Fibroblast of skin of left quadriceps (primary cell): ENCODE results near the gene TSR3.
"Not testable (repeated sequence)": the region's sequence is repeated elsewhere in the genome, so short reads cannot be mapped to it uniquely, and the experiment has no call there.

Experiments used
- DNase-seq, 2 experiments: peaks; one replicate each; pipeline ENCODE4 v3.0.0-alpha.2; 2013; ENCODE audit warnings: low read depth in 2 of 2

The TSR3 gene

DNA sequence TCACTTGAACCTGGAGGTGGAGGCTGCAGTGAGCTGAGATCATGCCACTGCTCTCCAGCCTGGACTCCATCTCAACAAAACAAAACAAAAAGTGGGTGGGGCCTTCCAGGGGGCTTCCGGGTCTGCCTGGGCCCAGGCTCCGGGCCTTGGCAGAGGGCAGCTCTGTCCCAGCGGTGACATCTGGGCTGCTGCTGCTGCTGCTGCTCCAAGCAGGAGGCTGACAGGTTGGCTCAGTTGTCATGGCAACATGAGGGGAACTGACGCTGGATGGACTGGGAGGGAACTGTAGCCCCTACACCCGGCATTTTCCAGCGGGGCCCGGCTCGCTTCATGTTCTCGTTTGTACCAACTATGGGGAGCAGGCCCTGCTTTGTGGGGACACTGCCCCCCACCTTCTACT is 14.2 kb downstream of the TSR3 start:
- no peak for DNase-seq

DNA sequence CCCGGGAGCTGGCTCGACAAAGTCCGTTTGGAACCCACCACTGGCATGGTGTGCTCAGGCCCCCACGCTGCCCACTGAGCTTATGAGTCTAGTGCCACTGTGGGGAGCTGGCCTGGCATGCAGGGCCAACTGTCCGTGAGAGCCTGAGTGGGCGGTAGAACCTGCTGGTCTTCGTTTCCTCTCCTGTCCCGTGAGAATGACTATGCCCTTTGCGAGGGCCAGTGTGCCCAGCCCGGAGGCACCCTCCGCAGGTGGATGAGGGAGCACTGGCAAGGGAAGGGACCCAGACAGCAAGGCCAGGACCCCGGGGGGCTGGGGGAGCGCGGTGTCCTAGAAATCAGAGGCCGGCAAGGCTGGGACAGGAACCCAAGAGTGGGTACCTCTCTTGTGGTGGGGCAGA is 15.1 kb downstream of the TSR3 start:
- no peak for DNase-seq

DNA sequence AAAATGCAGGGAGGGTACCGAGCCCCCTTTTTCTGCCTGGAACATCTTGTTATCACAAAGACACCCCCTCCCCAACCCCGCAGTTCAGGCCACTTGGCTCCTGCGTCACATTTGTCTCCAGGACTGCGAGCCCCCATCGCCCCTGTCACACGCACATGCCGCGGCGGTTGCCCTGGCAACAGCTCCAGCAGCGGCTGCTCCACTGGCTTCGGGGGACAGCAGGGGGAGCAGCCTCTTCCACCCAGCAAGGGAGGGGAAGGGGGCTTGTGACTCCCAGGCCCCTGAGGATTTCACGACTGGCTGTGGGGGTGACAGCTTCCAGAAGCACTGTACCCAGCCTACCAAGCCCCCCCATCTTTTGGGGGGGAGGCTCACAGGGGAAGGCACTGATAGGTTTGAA is 15.7 kb downstream of the TSR3 start:
- DNase-seq, result no peak

DNA sequence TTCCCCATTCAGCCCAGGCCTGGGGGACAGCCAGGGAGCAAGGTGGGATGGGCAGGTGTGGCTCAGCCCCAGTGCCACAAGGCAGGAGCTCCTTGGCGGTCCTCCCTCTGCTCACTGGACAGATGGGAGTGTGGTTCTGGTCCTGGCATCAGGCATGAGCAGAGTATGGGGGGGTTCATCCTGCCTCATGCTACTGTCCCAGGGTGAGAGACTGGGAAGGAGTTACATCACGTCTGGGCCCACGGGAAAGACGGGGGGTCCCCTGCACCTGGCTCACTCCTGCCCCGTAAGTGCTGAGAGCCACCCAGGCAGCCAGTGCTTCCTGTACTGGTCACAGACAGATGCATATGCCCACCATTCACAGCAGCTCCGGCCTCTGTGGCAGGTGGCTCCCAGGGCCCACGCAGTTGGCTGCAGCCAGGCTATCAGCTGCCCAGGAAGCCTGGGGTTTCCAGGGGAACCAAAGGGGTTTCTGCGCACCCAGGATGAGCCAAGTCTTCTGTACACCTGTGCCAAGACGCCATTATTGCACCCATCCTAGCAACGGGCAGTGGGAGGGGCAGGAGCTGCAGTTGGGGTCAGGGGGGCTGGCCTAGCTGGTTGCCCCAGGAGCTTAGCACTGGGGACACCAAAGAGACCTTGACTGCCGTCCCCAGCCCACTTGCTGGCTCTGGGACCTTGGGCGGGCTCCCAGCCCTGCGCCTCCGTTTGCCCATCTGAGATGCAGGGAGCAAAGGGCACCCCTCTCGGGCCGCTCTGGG is 16.3 kb downstream of the TSR3 start:
- DNase-seq, result no peak

DNA sequence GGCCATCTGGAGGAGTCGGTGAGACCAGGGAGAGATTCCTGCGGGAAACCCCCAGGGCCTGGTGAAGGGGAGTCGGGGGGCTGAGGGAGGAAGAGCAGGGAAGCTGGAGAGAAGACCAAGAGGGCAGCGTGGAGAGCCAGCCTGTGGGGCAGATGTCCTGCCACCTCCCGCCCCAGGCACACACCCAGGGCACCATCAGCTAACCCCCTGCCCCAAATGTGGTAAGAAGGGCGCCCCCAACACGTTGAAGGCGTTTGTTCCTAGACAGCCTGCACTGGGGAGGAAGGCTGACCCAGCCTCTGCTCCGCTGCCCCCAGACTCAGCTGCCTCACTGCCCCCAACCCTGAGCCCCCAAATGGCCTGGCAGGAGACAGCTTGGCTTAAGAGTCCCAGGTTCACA is 16.9 kb downstream of the TSR3 start:
- DNase-seq, result no peak

DNA sequence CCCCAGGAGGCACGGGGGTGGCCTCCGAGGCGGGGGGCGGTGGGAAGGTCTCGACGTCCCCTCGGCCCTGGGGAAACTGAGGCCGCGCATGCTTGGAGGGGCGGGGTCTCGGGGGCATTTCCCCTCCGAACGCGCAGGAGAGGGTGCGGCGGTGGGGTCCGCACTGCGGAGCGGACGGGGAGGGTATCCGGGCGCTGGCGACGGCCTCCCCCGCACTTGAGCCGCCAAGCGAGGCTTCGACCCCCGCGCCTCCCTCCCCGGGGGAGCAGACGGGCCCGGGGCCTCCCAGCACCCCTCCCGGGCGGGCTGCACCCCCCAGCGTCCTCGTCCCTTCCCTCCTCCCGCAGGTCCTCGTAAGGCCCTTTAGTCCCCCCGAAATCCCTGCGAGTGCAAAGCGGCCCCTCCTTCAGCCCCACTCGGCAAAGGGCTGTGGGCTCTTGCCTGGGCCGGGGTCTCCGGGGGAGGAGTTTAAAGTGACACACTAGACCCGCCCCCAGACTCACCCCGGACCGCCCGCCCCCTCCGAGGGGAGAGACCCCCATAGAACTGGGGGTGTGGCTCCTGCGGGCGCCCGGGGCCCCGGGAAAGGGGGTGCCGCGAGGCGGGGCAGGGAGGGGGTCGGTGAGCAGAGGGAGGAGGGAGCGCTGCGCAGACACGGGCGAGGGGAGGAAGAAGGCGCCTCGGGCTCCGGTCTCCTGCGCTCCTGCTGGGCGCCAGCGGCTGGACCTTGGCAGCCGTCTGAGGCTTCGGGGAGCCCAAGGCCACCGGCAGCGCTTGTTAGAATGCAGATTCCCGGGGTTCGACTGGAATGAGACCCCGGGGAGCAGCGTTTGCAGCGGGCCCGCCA is 17.6 kb downstream of the TSR3 start:
- no peak for DNase-seq

DNA sequence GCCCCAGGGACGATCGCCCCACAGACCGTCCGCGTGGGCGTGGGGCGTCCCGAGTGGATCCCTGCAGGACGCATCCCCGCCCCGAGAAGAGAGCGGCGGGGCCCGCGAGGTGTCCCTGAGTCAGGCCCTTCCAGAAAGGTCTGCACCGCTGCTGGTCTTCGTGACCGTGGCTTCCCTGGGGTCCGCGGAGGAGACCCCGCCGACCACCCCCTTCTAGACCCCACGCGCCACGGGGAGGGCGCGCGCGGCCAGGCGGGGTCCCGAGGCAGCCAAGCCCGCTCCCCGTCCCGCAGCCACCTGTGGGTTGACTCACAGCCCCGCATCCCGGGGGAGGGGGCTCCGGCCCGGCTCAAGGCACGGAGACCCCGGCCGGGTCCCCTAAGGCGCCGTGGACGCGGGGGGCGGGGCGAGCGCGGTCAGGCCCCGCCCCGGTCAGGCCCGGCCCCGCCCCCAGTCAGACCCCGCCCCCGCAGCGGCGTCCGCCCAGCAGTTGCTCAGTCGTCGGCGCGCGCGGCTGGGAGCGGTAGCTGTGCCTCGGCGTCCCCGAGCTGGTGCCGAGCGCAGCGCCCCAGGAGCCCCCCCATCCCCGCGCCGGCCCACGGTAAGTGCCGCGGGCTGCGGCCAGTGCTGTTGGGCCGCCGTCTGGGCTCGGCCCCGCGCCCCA is 18.4 kb downstream of the TSR3 start, which contains the start of gene BAIAP3:
BAIAP3 (plus strand) TSS at position 497 of the 664 bp plus-strand sequence. CDS start 4,905 bp downstream, outside the sequence.
- no peak for DNase-seq

DNA sequence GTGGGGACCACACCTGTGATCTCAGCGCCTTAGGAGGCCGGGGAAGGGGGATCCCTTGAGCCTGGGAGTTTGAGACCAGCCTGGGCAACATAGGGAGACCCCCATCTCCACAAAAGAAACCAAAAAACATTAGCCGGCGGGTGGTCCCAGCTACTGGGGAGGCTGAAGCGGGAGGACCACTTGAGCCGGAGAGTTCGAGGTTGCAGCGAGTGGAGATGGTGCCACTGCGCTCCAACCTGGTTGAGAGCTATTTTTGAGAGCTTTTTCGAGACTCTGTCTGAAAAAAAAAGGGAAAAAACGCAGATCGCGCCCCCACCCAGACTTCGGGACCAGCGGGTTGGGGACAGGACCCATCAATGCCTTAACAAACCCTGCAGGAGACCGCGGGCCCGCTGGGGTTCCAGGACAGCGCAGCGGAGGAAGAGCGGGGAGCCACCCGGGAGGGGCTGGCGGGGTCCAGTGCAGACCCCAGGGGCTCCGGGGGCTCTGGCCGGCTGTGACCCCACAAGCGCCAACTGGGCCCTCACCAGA is 19.0 kb downstream of the TSR3 start:
- no peak for DNase-seq

DNA sequence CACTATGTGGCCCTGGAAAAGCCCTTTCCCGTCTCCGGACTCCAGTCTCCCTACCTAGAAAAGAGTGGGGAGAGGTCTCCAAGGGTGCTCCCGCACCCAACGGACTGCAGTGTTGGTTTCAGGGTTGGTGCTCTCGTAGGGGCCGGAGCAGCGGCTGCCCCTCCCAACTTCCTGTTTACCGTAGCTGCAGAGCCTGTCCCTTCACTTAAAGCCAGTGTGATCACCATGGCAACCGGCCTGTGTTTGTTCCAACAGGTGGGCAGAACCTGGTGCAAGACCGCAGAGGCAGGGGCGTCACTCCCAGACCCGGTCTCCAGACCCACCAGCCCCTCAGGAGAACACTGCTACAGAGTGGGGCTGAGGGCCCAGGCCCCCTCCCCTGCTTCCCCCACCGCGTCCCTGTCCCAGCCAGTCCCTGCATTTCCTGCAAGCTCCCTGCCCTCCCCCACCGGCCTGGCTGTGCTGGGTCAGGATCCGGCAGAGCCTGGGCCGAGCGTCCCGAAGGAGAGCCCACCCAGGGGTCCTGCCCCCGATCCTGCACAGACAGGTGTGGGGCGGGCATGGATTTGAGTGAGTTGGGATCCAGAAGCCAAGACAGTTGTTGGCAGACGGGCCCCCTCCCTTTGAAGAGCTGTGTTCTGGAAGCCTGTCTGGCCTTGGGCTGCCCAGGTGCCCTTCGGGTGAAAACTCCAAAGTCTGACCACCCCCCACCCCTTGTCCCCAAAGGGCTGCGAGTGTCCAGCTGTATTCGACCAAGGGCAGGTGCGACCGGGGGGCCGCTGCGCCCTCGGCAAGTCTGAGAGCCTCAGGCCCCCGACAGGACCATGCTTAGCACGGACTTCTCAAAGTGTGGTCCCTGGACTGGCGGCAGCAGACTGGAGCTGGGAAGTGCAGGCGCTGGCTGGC is 19.7 kb downstream of the TSR3 start:
- no peak for DNase-seq

DNA sequence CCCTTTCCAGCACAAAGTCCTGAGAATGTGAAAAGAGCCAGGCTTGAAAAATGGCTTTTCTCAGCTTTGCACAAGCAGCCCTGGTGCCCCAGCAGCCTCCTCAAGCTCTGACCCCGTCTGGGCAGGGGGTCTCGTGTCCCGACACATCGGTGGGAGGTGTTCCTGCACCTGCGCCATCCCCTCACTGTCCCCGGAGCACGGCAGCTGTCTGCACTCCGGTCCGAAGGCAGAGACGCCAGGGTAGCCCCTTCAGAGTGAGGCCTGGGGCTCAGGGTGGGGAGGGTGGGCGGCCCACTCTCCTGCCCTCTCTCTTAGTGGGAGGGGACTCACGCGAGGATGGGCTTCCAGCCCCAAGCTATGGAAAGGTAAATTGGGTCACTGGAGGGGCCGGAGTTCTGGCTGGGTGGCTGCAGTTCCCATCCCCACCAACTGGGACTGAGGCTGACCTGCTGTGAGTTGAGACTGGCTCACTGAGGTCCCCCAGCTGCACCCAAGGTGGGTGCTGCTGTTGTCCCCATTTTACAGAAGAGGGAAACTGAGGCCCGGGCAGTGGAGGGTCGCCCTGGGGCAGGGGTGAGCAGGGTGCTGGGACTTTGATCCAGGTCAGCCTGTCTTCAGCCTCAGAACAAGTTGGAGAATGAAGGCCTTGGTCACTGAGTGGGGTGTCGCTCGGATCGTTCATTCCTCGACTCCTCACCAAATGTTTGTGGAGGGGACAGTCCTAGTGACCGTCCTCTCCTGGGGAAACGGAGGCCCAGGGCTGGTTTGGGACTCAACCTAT is 20.6 kb downstream of the TSR3 start:
- no peak for DNase-seq

DNA sequence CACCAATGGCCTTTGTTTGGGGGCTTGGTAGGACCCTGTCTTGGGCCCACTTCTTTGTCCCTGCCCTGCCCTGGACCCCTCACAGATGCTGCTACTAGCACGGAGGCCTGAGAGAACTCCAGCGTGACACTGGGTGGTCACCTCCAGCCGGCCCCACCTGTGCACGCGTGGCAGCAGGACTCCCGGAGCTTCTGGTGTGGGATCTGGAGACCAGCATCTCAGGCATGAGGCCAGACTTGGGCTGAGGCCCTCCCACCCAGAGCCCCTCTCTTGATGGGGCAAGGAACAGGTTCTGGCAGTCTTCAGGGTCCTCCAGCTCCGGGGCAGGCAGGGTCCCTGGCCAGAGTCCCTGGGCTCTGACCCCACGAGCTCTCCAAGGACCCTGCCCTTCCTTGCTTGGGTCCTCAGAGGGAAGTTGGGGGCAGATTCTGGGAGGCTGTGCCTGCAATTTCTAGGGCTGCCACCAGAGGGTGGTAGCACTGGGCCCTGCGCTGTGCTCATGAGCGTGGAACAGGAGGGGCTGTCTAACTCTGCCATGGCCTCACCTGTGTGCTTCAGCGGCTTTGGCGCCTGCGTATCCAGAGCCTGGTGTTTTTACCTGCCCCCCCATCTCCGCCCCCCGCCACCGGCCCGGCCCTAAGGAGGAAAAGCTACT is 21.3 kb downstream of the TSR3 start:
- DNase-seq, result no peak

DNA sequence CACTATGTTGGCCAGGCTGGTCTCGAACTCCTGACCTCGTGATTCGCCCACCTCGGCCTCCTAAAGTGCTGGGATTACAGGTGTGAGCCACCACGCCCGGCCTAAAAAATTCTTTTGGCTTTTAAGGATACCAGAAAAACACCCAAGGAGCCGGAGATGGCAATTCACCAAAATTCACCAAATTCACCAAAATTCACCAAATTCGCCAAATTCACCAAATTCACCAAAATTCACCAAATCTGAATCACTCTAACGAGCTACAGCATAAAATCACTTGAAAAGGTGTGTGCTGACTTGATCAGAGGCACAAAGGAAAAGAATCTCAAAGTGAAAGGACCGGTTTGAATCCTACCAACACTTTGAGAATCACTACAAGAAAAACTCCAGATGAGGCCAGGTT is 22.7 kb downstream of the TSR3 start:
- not testable (repeated sequence) for DNase-seq

DNA sequence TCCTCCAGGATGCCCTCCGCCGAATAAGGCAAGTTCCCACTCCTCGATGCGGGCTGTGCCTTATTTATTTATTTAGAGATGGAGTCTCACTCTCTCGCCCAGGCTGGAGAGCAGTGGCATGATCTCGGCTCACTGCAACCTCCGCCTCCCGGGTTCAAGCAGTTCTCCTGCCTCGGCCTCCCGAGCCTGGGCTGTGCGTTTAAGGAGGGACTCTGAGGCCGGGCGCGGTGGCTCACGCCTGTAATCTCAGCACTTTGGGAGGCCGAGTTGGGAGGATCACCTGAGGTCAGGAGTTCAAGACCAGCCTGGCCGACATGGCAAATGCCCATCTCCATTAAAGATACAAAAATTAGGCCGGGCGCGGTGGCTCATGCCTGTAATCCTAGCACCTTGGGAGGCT is 23.5 kb downstream of the TSR3 start:
- not testable (repeated sequence) for DNase-seq

DNA sequence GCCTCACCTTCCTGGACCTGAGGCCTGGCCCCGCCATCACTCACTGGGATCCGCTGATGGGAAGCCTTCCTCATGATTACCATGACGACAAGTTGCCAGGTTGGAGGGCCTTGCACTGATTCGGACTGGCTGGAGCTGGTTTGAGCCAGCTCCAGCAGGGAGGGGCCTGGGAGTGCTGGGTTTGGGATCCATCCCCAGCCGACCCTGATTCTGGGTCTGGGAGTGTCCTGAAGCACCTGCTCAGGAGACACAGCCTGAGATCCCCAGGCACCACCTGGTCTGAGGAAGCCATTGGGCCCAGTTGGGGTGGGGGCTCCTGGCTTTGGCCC is 24.1 kb downstream of the TSR3 start:
- DNase-seq, result no peak

DNA sequence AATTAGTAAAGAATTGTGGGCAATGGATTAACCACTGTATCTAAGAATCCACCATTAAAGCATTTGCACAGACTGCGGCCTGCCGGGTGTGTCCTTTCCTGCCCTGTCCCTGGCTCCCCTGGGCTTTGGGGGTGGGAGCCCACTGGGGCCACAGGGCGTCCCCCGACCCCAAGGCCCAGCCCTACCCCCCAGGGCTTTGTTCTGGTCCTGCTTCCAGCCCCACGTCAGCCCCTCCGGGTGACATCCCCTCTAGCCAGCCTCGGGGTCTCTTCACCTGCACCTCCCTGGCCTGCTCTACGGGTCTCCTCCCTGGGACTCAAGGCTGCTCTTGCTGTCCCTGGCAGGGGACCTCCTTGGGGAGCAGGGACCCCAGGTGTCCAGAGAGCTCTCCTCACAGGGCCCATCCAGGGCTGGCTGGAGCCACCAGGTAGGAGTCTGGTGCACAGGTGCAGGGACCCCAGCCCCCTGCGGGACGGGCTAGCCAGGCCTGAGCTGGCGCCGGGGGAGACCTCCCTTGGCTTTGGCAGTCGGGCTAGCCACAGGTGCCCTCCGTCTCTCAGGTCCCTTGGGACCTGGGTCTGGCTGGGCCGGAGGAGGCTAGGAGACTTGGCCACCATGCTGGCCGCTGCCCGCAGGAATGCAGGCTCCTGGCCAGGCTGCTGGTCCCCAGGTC is 24.6 kb downstream of the TSR3 start:
- DNase-seq, result no peak

DNA sequence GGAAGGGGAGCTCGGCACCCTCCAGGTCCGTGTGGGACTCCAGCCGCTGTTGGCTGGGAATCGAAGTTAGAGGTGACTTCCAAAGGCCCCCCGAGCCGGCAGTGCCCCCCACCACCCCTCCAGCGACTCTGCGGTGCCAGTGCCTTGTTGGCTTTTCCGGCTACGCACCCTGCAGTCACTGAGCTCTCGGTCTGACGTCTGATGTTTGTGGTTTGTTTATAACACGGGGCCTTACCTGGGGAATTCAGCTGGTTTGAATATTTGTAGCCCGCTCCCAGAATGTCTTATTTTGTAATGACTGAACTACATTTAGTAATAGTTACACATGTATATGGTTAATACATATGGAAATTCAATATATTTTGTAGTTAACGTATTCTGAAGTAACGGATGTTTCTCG is 25.3 kb downstream of the TSR3 start:
- no peak for DNase-seq

DNA sequence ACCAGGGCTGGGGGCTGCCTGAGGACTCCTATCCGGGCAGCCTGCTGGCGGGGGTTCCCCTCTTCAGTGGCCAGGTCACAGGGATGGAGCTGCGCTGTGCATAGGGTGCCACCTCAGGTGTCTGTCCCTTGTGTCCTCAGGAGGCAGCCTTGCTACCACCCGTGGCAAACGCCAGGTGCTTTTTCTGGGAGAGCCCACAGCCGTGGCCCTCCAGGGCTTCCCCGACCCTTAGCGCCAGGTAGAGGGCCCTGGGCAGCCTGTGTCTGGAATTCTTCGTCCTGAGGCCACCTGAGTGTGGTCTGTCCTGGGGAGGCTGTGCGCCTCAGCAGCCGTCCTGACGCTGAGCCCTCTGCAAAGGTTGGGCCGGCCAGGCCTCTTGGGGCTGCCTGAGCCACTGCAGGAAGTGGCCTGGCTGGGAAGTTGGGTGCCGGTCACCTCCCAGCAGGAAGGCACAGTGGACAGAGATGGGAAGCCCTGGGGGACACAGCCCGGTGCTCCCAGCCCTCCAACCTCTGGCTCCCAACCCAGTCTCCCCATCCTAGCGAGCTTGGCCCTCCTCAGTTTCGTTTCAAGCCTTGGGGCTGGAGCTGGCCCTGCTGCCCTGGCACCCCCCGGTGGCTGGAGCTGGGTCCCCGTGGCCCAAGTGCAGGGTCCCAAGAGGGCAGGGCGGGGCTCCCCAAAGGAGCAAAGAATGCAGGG is 25.9 kb downstream of the TSR3 start:
- no peak for DNase-seq

DNA sequence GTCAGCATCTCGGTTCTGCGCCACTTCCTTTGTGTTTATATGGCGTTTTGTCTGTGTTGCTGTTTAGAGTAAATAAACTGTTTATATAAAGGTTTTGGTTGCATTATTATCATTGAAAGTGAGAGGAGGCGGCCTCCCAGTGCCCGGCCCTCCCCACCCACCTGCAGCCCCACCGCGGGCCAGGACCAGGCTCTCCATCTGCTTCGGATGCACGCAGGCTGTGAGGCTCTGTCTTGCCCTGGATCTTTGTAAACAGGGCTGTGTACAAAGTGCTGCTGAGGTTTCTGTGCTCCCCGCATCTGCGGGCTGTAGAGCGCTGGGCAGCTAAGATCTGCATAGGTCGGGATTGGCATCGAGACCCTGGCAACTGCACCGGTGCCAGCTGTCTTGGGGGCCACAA is 26.4 kb downstream of the TSR3 start:
- DNase-seq, result no peak

DNA sequence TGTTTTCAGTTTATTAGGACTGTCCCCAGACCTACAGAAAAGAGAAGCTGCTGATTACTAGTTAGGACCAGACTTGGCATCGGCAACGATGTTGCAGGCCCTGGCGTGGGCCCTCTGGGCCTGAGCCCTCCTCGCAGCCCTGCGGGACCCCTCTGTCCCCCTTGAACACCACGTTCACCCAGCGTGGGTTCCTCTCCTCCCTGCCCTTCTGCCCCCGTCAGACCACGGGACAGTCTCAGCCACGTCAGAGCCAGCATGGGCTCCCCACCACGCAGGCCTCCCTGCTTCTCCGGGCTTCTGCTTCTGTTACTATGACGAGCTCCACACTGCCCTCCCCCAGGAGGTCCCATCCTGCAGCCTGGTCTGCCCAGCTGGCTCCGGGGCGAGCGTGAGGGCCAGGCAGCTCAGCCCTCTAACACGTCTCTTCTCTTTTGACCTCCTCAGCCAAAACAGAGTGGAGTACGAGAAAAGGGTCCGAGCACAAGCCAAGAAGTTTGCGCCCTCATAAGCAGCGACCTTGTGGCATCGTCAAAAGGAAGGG is 27.3 kb downstream of the TSR3 start:
- no peak for DNase-seq
